Measurements from ENCODE around the gene RALGAPA1.

The RALGAPA1 gene

GRCh38 chr14:35535483-35536112 lies 273.5 kb downstream of the RALGAPA1 start:
- DNase-seq (ENCODE audit: low read depth): no peak
- no peak overlapping the region for H3K4me3 ChIP-seq (ENCODE audit: low read depth, low read length)
- TF ChIP-seq MYC (IDR thresholded peaks at IDR 0.05; ENCODE audit: low read depth, low read length): no peak
- no peak for TF ChIP-seq POLR2A (IDR thresholded peaks at IDR 0.05; ENCODE audit: extremely low read depth, insufficient read length)
- no peak for TF ChIP-seq CTCF (IDR thresholded peaks at IDR 0.05; ENCODE audit: low read depth, low read length)
- TF ChIP-seq MAX (IDR thresholded peaks at IDR 0.05; ENCODE audit: low read depth, low read length): no peak

- peak; percentile 68 for DNase-seq (ENCODE audit: low read depth)
- TF ChIP-seq POLR2A (IDR thresholded peaks at IDR 0.05; ENCODE audit: extremely low read depth, insufficient read length): no peak
- TF ChIP-seq MYC (IDR thresholded peaks at IDR 0.05; ENCODE audit: low read depth, low read length): no peak
- no peak for TF ChIP-seq MAX (IDR thresholded peaks at IDR 0.05; ENCODE audit: low read depth, low read length)
- no peak for TF ChIP-seq CTCF (IDR thresholded peaks at IDR 0.05; ENCODE audit: low read depth, low read length)
- H3K4me3 ChIP-seq (ENCODE audit: low read depth, low read length): no peak overlapping the region
These were observed 274.1 kb downstream of the RALGAPA1 start for GRCh38 chr14:35534873-35535482.

- DNase-seq (ENCODE audit: low read depth): no peak
- H3K4me3 ChIP-seq (ENCODE audit: low read depth, low read length): no peak overlapping the region
- TF ChIP-seq CTCF (IDR thresholded peaks at IDR 0.05; ENCODE audit: low read depth, low read length) (no peak), POLR2A (IDR thresholded peaks at IDR 0.05; ENCODE audit: extremely low read depth, insufficient read length) (no peak), MAX (IDR thresholded peaks at IDR 0.05; ENCODE audit: low read depth, low read length) (no peak), MYC (IDR thresholded peaks at IDR 0.05; ENCODE audit: low read depth, low read length) (no peak)
These were observed 274.8 kb downstream of the RALGAPA1 start for GRCh38 chr14:35534208-35534872.

GRCh38 chr14:35533357-35534207 lies 275.5 kb downstream of the RALGAPA1 start, which contains the start of gene INSM2:
Gene INSM2 (plus strand): TSS chr14:35534164. CDS start chr14:35534253, 89 bp downstream.
- DNase-seq (ENCODE audit: low read depth): peak; percentile 28
- no peak within 1 kb of the TSS for H3K4me3 ChIP-seq (ENCODE audit: low read depth, low read length)
- no peak for TF ChIP-seq CTCF (IDR thresholded peaks at IDR 0.05; ENCODE audit: low read depth, low read length)
- no peak for TF ChIP-seq POLR2A (IDR thresholded peaks at IDR 0.05; ENCODE audit: extremely low read depth, insufficient read length)
- no peak for TF ChIP-seq MAX (IDR thresholded peaks at IDR 0.05; ENCODE audit: low read depth, low read length)
- TF ChIP-seq MYC (IDR thresholded peaks at IDR 0.05; ENCODE audit: low read depth, low read length): no peak

GRCh38 chr14:35532783-35533356 lies 276.2 kb downstream of the RALGAPA1 start:
- TF ChIP-seq MYC (IDR thresholded peaks at IDR 0.05; ENCODE audit: low read depth, low read length): no peak
- no peak for TF ChIP-seq MAX (IDR thresholded peaks at IDR 0.05; ENCODE audit: low read depth, low read length)
- no peak for TF ChIP-seq CTCF (IDR thresholded peaks at IDR 0.05; ENCODE audit: low read depth, low read length)
- TF ChIP-seq POLR2A (IDR thresholded peaks at IDR 0.05; ENCODE audit: extremely low read depth, insufficient read length): no peak
- H3K4me3 ChIP-seq (ENCODE audit: low read depth, low read length): no peak overlapping the region
- DNase-seq (ENCODE audit: low read depth): no peak

Measured in NB4 (cell line).